ENCODE measurements around the gene TACSTD2.
"Not testable (repeated sequence)": the region's sequence is repeated elsewhere in the genome, so short reads cannot be mapped to it uniquely, and the experiment has no call there.

Gene TACSTD2

DNA sequence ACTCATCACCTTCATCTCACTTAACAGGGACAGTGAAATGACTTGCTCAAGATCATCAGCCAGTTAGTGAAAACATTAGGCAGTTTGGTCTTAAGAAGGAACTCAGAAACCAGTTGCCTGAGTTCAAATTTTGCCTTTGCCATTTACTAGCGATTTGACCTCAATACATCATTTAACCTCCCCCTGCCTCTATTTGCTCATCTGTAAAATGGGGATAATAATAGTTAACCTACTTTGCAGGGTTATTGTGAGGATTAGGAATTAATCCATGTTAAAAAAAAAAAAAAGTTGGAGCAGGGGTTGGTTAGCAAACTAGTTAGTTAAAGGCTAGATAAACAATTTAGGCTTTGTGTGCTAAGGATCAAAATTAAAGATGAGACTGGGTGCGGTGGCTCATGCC lies 10.6 kb upstream of the TACSTD2 start:
- no peak for DNase-seq (ENCODE audit: low spot score)

DNA sequence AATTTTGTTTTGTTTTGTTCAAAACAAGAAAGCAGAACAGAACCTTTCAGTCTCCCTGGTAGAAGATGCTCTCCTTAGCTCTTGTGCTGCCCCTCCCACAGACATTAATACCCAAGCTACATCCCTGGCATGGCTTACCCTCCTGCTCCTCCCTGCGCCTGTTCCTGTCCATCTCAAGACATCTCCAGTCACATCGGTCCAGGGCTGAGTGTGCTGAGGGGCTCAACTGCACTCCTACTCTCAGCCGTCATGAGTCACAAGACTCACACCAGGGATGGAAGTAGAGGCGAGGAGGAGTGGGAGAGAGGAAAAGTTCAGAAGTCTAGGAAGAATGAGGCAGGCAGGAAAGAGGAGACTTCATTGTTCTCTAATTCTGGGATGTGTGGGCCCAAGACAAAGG lies 9.2 kb upstream of the TACSTD2 start:
- no peak for DNase-seq (ENCODE audit: low spot score)

DNA sequence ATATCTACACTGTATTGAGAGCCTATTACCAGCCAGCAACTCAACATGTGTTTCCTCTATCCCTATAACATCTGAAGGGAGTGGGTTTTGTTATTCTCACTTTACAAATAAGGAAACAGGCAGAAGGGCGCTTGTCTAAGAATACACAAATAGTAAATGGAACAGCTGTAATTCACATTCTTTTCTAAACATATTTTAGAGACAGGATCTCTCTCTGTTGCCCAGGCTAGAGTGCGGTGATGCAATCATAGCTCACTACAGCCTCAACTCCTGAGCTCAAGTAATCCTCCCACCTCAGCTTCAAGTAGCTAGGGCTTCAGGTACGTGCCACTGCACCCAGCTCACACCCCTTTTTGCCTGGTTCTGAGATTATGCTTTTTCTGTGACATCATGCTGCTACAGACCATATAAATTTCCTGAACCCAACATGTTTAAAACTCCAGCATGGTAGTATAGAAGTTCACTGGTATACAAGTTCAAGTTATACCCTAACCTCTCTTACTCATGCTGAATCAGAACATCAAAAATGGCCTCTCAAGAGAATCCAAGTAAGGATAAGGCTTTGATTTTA lies 8.6 kb upstream of the TACSTD2 start:
- no peak for DNase-seq (ENCODE audit: low spot score)

DNA sequence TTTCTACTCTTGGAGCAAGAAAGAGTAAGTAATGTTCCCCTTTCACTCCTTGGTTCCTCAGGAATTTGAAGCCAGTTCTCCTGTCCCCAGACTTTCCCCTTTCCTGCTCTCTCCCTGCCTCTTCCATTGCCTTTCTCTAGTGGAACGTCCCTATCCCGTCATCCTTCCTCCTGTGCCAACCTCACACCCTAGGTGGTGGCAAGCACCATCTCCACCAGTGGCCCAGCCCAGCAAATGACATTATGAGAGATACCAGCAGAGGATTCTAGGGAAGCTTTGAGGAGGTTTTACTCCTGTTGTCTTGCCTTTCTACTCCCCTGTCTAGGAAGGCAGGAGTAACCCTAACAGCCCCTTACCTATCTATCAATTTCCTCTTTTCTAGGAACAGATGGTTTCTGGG lies 8.1 kb upstream of the TACSTD2 start:
- no peak for DNase-seq (ENCODE audit: low spot score)

DNA sequence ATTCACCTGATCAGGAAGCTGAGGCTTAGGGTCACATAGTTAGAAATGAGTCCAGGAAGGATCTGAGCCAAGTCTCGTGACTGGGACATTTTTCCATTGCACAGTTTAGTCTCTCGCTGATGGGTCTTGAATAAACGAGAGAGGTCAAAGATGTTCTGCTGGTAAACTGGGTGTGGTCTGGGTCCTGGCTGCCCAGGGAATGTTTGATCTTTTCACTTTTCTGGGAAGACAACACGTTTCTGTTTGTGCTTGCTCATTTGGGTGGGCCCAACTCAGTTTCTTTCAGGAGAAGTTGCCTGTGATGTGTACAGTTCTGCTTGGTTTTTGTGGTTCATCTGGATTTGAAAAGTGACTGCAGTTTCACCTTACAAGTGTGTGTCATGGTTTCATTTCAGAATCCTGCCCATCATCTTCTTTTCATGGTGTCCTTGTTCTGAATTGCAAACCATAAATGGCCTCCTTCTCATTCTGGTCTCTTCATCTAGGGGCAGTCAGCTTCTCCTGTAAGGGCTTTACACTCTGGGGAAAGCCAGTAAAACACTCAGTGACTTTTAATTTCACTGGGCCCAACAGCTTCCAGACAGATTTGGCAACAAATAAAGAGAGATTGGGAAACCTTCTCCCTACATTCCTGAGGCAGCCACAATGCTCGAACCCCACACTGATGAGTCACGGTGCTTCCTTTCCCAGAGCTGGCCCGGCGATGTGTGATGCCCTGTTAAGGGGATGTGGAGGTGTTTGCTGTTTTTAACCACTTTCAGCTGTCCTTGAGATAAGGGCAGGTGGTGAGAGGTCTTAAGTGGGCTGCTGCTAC lies 7.2 kb upstream of the TACSTD2 start:
- no peak for DNase-seq (ENCODE audit: low spot score)

DNA sequence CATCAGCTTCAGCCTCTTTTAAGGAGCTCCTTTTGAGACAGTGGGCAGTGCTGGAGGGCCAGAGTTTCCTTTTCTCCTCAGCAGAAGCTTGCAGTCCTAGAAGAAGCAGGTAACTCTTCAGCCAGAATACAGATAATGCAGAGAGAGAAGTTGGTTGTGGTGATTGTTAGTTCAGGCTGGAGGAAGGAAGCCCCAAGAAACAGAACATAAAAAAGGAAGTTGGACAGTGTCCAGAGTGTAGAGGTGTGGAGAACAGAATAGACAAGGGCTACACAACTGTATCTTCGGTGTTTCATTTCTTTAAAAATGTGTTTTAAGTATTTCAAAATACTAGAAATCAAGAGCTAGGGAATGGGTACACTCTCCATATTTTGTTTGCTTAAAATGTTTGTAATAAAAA lies 6.4 kb upstream of the TACSTD2 start:
- no peak for DNase-seq (ENCODE audit: low spot score)

DNA sequence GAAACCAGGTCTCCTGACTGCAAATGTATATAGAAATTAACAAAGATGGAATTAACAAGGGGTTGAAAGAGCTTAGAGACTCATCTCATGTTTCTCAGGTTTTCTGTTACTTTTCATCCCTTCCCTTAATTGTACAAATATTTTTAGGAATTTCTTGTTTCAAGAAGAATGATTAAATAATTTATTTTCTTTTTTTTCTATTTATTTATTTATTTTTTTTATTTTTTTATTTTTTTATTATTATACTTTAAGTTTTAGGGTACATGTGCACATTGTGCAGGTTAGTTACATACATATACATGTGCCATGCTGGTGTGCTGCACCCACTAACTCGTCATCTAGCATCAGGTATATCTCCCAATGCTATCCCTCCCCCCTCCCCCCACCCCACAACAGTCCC lies 5.1 kb upstream of the TACSTD2 start:
- not testable (repeated sequence) for DNase-seq (ENCODE audit: low spot score)

DNA sequence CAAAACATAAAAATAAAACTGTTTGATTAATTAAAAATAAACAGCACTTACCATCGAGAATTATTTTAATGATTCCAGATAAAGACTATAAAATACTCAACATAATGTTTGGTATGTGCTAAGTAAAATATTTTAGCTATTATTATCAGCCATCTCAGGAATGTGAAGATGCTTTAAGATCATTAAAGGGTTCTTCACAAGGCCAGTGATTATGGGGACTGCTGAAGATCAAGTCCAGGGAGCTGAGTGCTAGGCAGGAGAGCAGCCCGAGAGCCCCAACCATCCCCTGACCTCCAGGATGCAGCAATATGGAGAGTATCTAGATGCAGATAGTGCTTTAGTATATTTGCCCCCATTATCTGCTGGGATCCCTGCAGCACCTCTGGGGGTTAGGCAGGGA lies 4.6 kb upstream of the TACSTD2 start:
- DNase-seq (ENCODE audit: low spot score): no peak

DNA sequence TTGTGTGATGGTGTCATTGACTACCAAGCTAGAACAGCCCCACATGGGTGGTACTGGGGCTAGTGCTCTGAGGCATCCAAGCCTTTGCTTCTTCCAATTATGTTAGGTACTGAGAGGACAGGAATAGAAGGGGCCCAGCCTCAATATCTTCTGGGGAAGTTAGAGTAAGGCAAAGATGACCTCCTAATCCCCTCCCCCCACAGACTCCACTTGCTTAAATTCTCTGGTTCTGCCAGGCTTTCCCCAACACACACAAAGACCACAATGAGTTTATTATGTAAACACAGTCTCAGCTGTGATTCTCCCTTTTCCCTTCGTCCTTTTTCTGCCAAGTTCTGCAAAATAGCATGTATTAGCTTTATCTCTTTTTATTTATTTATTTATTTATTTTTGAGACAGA lies 3.1 kb upstream of the TACSTD2 start:
- DNase-seq (ENCODE audit: low spot score): no peak

DNA sequence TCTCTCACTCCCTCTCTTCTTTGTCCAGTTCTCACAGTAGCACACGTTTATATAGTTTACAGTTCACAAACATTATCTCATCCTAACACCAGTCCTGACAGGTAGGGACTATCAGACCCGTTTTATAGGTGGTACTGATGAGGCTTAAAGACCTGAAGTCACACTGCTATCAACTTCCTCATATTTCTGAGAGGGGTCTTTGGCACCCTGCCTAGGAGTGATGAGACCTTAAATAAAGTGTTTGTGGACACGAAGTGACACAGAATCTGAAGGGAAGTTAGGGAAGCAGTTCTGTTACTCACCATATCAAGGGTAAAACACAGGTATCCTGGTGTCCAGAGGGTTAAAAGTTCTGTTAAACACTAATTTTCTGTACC lies 590 bp upstream of the TACSTD2 start:
- no peak for DNase-seq (ENCODE audit: low spot score)

DNA sequence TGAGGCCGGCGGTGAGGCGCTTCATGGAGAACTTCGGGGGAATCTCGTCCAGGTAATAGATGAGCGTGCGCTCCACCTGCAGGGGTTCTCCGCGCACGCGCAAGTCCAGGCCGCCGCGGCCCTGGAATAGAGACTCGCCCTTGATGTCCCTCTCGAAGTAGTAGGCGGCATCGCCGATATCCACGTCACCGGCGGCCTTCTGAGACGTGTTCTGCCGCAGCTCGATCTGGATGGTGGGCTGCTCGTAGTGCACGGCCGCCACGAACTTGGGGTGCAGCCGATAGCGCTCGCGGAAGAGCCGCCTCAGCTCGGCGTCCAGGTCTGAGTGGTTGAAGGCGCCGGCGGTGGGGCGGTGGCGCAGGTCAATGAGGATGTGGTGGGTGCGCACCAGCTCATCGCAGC lies 726 bp downstream of the TACSTD2 start:
- DNase-seq (ENCODE audit: low spot score): no peak

DNA sequence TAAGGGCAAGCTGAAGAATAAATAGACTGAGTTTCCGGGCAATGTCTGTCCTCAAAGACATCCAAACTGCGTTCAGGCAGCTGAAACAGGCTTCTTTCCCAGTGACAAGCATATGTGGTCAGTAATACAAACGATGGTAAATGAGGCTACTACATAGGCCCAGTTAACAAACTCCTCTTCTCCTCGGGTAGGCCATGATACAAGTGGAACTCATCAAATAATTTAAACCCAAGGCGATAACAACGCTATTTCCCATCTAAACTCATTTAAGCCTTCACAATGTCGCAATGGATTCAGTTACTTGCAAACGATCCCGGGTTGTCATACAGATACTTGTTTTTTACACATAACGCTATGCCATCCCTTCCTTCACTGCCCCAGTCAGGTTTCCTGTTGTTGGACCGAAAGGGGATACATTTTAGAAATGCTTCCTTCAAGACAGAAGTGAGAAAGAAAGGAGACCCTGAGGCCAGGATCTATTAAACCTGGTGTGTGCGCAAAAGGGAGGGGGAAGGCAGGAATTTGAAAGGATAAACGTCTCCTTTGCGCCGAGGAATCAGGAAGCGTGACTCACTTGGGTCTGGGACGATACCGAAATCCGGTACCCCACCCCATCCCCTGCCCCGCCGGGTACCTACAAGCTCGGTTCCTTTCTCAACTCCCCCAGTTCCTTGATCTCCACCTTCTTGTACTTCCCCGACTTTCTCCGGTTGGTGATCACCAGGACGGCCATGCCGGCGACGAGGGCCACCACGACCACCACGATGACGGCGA lies 1.3 kb downstream of the TACSTD2 start:
- DNase-seq (ENCODE audit: low spot score): no peak

DNA sequence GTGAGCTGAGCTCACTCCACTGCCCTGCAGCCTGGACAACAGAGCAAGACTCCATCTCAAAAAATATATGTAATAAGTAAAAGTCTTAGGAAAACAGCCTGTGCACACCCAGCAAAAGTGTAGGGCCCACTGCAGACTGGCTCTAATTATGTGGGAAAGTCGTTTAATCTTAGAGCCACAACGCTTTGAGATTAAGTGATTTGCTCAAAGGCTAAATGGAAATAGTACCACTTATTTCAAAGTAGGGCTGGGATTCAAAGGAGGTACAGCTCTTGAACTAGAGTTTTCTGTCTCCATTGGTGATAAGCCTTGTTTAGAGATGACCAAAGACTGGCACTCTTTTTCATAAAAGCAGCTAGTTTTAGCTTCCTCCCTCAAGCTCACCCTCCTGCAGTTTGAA lies 2.2 kb downstream of the TACSTD2 start:
- no peak for DNase-seq (ENCODE audit: low spot score)

DNA sequence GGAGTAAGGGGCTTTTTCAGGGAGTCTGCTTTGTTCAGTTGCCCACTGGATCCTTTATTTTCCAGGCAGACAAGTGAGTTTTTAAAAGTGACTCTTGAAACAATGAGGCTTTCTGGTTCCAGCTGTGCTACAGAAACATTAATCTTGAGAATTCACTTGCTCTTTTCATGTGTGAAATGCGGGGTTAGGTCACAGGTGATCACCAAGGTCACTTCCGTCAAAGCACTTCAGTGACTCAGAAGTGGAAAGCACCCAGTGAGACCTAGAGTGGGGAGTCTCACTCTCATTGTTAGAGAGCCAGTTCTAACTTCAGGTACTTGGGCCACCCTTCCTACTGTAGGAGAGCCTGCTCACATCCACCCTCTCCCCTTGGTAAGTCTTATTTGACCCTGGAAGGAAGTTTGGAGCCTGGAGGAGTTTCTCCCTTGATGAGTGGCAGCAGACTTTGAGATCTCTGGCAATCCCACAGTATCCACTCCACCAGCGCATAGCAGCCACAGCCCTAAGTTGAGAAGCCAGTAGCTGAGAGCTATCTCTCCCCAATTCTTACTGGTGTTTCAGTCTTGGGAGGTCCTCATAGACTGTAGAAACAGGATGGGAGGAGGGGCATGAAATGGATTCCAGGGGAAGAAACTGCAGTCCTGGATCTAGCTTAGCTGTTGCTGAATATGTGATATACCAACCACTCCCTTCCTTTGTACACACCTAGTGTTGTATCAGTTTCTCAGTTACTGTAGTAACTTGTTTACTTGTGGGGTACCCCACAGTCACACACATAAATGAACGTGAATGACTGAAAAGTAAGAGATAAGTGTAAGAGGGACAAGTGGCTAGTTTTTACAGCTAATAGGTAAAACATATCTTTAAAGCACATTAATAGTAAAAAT lies 3.1 kb downstream of the TACSTD2 start:
- DNase-seq (ENCODE audit: low spot score): no peak

DNA sequence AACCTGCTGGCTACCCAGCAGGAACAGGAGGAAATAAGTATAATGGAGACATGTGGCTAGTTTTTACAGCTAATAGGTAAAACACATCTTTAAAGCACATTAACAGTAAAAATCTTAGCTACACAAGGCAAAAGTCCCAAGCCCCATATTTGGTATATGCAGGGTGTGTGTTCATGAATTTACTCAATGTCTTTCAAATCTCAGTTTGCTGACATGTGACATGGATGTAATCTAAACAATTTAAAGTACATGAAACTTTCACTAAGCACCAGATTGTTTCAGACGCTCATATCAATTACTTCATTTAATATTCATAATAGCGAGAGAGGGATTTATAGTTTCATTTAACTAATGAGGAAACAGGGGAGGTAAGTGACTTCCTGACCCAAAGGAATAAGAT lies 3.9 kb downstream of the TACSTD2 start:
- no peak for DNase-seq (ENCODE audit: low spot score)

DNA sequence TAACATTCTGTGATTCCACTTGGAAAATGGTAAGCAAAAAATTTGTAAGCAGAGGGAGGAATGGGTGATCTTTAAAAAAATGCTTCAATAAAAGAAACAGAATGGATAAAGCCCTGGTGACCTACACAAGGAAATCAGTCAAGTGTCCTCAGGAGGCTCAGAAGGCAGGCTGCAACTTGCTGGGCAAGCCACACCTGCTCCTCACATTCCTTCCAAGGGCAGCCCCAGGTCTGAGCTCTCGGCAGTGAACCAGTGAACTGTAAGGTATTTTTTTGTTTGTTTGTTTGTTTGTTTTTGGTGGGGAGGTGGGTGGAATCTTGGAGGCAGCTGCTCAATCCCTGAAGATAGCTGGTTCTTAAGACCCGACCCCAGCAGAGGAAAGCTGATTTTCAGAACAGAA lies 4.4 kb downstream of the TACSTD2 start:
- DNase-seq (ENCODE audit: low spot score): no peak

DNA sequence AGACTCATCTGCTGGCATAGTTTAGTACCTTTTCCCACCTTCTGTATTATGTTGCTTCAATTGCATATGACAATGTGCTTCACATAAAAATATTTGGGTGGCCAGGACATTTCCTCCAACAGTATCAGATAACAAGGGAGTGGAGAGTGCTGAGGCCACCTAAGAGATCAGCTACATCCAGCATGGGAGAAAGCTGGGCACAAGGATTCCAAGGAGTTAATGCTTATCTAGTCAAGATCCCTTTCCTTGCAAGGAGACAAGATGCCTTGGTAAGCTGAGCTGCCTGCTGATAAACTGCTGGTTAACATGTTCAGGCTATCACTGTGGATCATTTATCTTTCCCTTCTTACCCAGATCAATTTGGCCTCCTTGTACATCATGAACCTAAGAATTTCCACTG lies 5.4 kb downstream of the TACSTD2 start:
- DNase-seq (ENCODE audit: low spot score): peak; percentile 19

DNA sequence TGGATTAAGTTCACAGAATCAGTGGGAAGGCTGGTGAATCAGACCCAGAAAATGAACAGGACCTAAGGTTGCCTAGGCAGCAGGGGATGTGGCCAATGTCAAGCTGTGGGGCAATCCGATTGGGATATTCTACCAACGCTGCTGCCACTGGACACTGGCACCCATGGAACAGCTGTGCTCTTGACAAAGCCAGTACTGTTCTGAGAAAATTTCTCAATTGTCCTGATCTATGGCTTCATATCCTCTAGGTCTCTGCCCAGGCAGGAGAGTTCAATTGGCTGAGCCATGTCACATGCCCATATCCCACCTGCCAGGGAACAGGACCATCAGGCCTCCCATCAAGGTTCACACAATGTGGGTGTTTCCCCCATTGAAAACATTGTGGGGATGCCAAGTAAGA lies 6.2 kb downstream of the TACSTD2 start:
- DNase-seq (ENCODE audit: low spot score): no peak

DNA sequence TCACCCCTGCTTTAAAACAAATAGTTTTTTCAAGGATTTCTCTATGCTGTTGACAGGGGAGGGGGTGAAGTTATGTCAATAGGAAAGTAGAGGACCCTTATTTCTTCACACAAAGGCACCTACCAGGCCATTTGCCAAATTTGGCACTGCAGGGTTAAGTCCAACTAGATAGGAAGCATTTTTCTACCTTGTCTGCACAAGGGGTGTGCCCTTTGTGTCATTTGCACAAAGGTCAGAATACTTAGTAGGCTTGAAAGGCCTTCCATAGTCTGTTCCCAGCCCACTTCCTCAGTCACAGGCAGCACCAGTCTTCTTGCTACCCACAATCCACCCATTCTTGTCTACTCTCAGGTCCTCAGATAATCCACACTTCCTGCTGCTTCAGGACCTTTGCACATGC lies 7.0 kb downstream of the TACSTD2 start:
- DNase-seq (ENCODE audit: low spot score): no peak

DNA sequence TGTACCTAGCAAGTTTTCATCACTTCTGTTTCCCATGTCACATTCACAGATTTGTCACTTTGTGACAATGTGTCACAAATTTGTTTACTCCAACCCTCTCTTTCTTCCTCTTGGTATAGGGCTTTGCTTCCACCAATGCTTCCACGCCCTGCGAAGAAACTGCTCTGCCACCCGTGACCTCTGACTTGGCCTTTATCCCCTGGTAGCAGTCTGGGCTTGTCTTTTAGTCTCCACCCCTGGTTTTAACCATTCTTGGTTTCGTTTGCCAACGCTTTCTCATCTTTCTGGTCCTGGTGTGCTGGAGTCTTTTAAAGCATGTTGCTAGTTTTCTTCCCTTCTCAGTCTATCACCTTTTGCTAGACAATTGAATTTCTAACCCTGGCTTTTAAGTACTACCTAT lies 8.1 kb downstream of the TACSTD2 start:
- DNase-seq (ENCODE audit: low spot score): no peak

DNA sequence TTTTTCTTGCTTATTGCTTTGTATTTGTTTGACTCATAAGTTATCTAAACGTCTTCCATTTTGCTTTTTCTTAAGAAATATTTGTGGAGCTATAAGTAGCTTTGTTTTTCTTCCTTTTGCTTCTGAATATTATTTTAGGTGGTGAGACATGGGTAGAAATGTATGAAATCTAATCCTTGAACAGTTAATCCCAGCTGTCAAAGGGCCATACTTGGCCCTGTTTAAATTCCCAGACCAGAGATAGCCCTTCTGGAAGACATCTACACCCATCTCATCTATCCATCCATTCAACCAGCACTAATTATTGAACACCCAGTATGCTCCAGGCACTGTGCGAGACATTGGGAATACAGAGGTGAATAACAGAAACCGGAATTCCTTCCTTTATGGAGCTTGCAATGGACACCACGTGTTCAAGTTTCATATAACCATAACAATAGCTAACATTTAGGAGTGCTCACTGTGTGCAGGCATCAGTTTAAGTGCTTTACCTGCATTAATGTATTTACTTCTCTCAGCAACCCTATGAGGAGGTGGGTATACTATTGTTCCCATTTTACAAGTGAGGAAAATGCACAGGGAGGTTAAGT lies 8.7 kb downstream of the TACSTD2 start:
- no peak for DNase-seq (ENCODE audit: low spot score)

DNA sequence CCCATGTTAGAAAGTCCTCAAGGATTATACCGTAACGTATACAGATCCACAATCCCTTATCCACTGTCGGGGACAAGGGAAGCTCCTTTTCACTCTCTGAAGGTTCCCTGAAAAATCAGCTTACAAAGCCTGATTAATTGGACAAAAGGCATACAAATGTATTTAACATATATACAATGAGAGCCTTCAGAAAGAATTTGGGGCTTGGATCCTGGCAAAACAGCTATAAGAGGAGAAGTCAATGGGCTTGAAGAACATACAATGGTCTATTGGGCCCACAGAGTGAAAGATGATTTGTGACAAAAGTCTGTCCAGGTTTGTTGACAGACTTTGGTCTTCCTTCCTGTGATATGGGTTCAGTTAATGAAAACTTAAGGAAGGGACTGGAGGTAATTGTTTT lies 10.7 kb downstream of the TACSTD2 start:
- no peak for DNase-seq (ENCODE audit: low spot score)

Data from SK-N-DZ (cell line).